ENCODE results near the gene MRPL34. TPM values are rescaled to one million over a fixed set of nuclear protein-coding genes. Genes with fewer than 3 reads are reported as not detected.

Gene MRPL34
- total and polyA plus RNA-seq, 9 of the 15 experiments (the other 6 are each of a cell fraction or from before 2014, with no cell fraction given): 11.5 to 256 (median 72.5) TPM

DNA sequence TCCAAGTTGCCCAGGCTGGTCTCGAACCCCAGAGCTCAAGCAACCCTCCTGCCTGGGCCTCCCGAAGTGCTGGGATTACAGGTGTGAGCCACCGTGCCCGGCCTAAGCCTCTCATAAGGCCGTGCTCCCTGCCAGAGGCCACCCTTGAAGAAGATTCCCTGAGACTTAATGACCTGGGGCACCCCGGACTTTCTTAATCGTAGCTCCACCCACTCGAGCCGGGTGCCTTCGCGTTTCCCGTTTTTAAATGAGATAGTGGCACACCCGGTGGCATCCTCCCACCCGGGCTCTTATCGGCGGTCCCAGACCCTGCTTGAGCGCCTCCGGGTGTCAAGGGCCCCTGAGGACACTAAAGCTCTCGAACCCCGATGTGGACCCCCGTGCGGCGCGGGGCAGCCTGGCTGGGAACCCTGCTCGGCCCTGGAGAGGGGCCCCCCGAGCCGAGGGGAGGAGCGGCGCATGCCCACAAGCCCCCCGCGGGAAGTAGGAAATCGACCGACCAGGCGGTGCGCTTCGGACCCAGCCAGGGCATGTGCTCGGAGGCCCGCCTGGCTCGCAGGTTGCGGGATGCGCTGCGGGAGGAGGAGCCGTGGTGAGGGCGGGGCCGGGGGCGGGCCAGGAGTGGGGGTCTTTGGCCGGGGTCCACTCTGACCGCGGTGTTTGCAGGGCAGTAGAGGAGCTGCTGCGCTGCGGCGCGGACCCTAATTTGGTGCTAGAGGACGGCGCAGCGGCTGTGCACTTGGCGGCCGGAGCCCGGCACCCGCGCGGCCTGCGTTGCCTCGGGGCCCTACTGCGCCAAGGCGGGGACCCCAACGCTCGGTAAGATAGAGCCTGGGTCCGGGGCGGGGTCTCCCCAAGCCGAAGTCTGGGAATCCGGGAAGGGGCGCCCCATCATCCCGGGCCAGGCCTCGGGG, 24.0 kb upstream of the MRPL34 start, which contains the start of gene ANKLE1 (continued):
- TF ChIP-seq NR2C1 (IDR thresholded peaks at IDR 0.05): no peak
- no peak for TF ChIP-seq NR2C1 (tag; IDR thresholded peaks at IDR 0.05)
- no peak for TF ChIP-seq FOXK2 (conservative IDR thresholded peaks at IDR 0.05 in 1 of 2, IDR thresholded peaks at IDR 0.05 in 1 of 2; ENCODE audit: low read depth in 2 of 2)
- TF ChIP-seq, protein P1, sequence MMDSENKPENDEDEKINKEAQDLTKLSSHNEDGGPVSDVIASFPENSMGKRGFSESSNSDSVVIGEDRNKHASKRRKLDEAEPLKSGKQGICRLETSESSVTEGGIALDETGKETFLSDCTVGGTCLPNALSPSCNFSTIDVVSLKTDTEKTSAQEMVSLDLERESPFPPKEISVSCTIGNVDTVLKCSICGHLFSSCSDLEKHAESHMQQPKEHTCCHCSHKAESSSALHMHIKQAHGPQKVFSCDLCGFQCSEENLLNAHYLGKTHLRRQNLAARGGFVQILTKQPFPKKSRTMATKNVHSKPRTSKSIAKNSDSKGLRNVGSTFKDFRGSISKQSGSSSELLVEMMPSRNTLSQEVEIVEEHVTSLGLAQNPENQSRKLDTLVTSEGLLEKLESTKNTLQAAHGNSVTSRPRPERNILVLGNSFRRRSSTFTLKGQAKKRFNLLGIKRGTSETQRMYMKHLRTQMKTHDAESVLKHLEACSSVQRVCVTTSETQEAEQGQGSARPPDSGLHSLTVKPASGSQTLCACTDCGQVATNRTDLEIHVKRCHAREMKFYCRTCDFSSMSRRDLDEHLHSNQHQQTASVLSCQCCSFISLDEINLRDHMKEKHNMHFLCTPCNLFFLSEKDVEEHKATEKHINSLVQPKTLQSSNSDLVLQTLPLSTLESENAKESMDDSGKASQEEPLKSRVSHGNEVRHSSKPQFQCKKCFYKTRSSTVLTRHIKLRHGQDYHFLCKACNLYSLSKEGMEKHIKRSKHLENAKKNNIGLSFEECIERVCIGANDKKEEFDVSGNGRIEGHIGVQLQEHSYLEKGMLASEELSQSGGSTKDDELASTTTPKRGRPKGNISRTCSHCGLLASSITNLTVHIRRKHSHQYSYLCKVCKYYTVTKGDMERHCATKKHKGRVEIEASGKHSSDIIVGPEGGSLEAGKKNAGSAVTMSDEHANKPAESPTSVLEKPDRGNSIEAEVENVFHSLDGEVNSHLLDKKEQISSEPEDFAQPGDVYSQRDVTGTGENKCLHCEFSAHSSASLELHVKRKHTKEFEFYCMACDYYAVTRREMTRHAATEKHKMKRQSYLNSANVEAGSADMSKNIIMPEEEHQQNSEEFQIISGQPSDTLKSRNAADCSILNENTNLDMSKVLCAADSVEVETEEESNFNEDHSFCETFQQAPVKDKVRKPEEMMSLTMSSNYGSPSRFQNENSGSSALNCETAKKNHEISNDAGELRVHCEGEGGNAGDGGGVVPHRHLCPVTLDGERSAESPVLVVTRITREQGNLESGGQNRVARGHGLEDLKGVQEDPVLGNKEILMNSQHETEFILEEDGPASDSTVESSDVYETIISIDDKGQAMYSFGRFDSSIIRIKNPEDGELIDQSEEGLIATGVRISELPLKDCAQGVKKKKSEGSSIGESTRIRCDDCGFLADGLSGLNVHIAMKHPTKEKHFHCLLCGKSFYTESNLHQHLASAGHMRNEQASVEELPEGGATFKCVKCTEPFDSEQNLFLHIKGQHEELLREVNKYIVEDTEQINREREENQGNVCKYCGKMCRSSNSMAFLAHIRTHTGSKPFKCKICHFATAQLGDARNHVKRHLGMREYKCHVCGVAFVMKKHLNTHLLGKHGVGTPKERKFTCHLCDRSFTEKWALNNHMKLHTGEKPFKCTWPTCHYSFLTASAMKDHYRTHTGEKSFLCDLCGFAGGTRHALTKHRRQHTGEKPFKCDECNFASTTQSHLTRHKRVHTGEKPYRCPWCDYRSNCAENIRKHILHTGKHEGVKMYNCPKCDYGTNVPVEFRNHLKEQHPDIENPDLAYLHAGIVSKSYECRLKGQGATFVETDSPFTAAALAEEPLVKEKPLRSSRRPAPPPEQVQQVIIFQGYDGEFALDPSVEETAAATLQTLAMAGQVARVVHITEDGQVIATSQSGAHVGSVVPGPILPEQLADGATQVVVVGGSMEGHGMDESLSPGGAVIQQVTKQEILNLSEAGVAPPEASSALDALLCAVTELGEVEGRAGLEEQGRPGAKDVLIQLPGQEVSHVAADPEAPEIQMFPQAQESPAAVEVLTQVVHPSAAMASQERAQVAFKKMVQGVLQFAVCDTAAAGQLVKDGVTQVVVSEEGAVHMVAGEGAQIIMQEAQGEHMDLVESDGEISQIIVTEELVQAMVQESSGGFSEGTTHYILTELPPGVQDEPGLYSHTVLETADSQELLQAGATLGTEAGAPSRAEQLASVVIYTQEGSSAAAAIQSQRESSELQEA (IDR thresholded peaks at IDR 0.05; ENCODE audit: low read depth): no peak
- TF ChIP-seq DDX20 (tag; IDR thresholded peaks at IDR 0.05; ENCODE audit: low read depth): no peak
- TF ChIP-seq NFE2 (IDR thresholded peaks at IDR 0.05; ENCODE audit: low read depth): no peak
- no peak for TF ChIP-seq LARP7 (IDR thresholded peaks at IDR 0.05)
- no peak for TF ChIP-seq MAFG (tag; conservative IDR thresholded peaks at IDR 0.05)
- TF ChIP-seq SMARCA5 (IDR thresholded peaks at IDR 0.05): no peak
- TF ChIP-seq, protein P2, sequence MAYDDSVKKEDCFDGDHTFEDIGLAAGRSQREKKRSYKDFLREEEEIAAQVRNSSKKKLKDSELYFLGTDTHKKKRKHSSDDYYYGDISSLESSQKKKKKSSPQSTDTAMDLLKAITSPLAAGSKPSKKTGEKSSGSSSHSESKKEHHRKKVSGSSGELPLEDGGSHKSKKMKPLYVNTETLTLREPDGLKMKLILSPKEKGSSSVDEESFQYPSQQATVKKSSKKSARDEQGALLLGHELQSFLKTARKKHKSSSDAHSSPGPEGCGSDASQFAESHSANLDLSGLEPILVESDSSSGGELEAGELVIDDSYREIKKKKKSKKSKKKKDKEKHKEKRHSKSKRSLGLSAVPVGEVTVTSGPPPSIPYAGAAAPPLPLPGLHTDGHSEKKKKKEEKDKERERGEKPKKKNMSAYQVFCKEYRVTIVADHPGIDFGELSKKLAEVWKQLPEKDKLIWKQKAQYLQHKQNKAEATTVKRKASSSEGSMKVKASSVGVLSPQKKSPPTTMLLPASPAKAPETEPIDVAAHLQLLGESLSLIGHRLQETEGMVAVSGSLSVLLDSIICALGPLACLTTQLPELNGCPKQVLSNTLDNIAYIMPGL (CRISPR knock-in tag; IDR thresholded peaks at IDR 0.05): no peak
- no peak for TF ChIP-seq RBM17 (IDR thresholded peaks at IDR 0.05; ENCODE audit: borderline replicate concordance, low read depth, low read length)
- no peak for TF ChIP-seq MYNN (IDR thresholded peaks at IDR 0.05)
- no peak for TF ChIP-seq MYNN (CRISPR knock-in tag; IDR thresholded peaks at IDR 0.05)

Measured in K562 (cell line).